ENCODE data around the gene MAPK9. TPM values are rescaled to one million over a fixed set of nuclear protein-coding genes. Genes with fewer than 3 reads are reported as not detected.

The MAPK9 gene
- total and polyA plus RNA-seq, 9 of the 15 experiments (the other 6 are each of a cell fraction or from before 2014, with no cell fraction given): 4.8 to 58.0 (median 29.9) TPM

DNA sequence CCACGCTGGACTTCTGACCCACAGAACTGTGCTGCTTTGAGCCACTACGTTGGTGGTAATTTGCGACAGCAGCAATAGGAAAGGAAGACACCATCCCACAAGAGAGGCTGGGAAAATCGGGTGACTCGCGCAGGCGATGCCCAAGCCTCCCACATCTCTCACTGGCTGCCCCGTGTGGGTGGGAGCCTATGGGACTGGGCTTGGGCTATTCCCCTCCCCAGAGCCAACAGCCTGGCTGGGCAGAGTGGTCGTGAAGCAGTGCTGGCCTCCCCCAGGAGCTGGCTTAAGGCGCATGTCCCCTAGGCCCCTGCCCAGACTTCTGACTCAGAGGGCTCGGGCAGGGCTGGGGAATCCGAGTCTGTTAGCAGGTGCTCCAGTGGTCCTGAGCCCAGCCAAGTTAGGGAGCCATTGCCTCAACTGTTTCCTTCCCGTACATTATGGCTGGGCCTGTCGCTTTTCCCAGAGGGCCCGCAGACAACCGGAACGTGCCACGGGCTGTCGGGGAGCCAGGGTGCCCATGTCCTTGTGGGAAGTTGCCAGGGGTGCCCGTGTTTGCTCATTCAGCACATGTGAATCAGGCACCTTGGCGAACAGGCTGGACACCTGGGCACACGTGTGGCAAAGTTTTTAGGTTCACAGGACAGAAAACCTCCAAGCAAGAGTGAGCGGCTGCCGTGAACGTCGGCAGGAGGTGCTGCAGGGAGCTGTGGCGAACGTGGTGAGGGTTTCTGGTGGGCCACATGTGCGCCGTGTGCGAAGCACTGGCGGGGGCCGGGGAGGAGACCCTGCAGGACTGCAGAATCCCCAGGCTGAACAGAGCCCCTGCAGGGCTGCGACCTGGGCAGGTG, 75.9 kb downstream of the MAPK9 start:
- Histone ChIP-seq H3K9ac (ENCODE audit: insufficient read depth in 1 of 2, low read depth in 2 of 2, low read length in 2 of 2) (no peak overlapping the region), H3K27ac (ENCODE audit: extremely low read depth, low read depth, low read length) (no peak overlapping the region), H3K4me2 (ENCODE audit: insufficient read depth, low read length) (no peak overlapping the region), H3K27me3 (ENCODE audit: control insufficient read depth in 2 of 2, insufficient read depth in 2 of 2, low read length in 2 of 2) (peaks cover 5 to 50% of the 10 kb centered on the region in 2 experiments; a peak in 4 of 5 replicates), H3K9me3 (replicated peaks; ENCODE audit: control insufficient read depth, insufficient read depth, low read depth, low read length) (no peaks in the 10 kb centered on the region), H3K36me3 (ENCODE audit: control insufficient read depth, insufficient read depth, low read length) (no peaks in the 10 kb centered on the region), H3K4me1 (replicated peaks in 1 of 2; ENCODE audit: control insufficient read depth in 2 of 2, insufficient read depth in 2 of 2, low read length in 2 of 2) (peaks cover 0 to 20% of the 10 kb centered on the region in 2 experiments; a peak in 3 of 5 replicates), H3K4me3 (no peak overlapping the region), H4K20me1 (replicated peaks; ENCODE audit: control insufficient read depth, insufficient read depth, low read length) (no peaks in the 10 kb centered on the region), H3K9me1 (ENCODE audit: control insufficient read depth, insufficient read depth, low read length) (peaks cover 4% of the 10 kb centered on the region), H3K79me2 (ENCODE audit: control insufficient read depth, insufficient read depth, low read length) (no peaks in the 10 kb centered on the region), H2AFZ (ENCODE audit: low read depth, low read length) (no peak overlapping the region)
- in situ Hi-C loops (cut with MboI) (no loop called here), intact Hi-C loops (cut with micrococcal nuclease) (no loop called here)
- no peak for DNase-seq (ENCODE audit: extremely low read depth in 1 of 4, low spot score in 3 of 4)
- POLR2A ChIA-PET: no interaction called here
- no peak for FAIRE-seq
- 37% methylated on average over 28 of the region's 34 CpGs for WGBS (ENCODE audit: insufficient coverage, low coverage, missing lambda C conversion rate)
- no peak for ATAC-seq
- CTCF ChIA-PET (ENCODE audit: low intra/inter-chr PET ratio): no interaction called here
- TF ChIP-seq ZNF232 (CRISPR knock-in tag; IDR thresholded peaks at IDR 0.05) (no peak), U2AF1 (optimal IDR thresholded peaks at IDR 0.05; ENCODE audit: low read depth, low read length) (no peak), KHSRP (IDR thresholded peaks at IDR 0.05) (no peak), KLF10 (CRISPR knock-in tag; IDR thresholded peaks at IDR 0.05) (no peak), KAT2B (IDR thresholded peaks at IDR 0.05; ENCODE audit: low read depth, low read length) (no peak), KLF1 (tag; IDR thresholded peaks at IDR 0.05) (no peak), ZNF133 (CRISPR knock-in tag; IDR thresholded peaks at IDR 0.05) (no peak), BHLHE40 (IDR thresholded peaks at IDR 0.05; ENCODE audit: low read length) (no peak), CREM (IDR thresholded peaks at IDR 0.05; ENCODE audit: low read depth) (no peak), MXD1 (CRISPR knock-in tag; IDR thresholded peaks at IDR 0.05; ENCODE audit: borderline replicate concordance, poor library complexity, severe bottlenecking) (no peak), TEAD4 (IDR thresholded peaks at IDR 0.05; ENCODE audit: low read length) (no peak), TEAD4 (CRISPR knock-in tag; IDR thresholded peaks at IDR 0.05; ENCODE audit: borderline replicate concordance) (no peak), RBM39 (optimal IDR thresholded peaks at IDR 0.05; ENCODE audit: low read depth, low read length) (no peak), ZFX (CRISPR knock-in tag; IDR thresholded peaks at IDR 0.05) (no peak), ETS1 (conservative IDR thresholded peaks at IDR 0.05; ENCODE audit: control insufficient read depth, low read depth, low read length) (no peak), RBFOX2 (IDR thresholded peaks at IDR 0.05; ENCODE audit: low read depth, low read length) (no peak), ZNF696 (CRISPR knock-in tag; conservative IDR thresholded peaks at IDR 0.05) (no peak), ZNF253 (CRISPR knock-in tag; conservative IDR thresholded peaks at IDR 0.05) (no peak)
- TF ChIP-seq, protein P1, sequence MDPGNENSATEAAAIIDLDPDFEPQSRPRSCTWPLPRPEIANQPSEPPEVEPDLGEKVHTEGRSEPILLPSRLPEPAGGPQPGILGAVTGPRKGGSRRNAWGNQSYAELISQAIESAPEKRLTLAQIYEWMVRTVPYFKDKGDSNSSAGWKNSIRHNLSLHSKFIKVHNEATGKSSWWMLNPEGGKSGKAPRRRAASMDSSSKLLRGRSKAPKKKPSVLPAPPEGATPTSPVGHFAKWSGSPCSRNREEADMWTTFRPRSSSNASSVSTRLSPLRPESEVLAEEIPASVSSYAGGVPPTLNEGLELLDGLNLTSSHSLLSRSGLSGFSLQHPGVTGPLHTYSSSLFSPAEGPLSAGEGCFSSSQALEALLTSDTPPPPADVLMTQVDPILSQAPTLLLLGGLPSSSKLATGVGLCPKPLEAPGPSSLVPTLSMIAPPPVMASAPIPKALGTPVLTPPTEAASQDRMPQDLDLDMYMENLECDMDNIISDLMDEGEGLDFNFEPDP (CRISPR knock-in tag; IDR thresholded peaks at IDR 0.05): no peak
- BruUV-seq (replicated peaks): no TSS peak

All from K562 (cell line).